Esophagus squamous epithelium (tissue), 4 donors: Measurements from ENCODE around the gene CALB2.

ENCODE experiments used
- CTCF ChIP-seq, 6 experiments: fragments of 450-650 bp in 4 of 6; fragments of 200-600 bp in 2 of 6; sonication (generic) in 2 of 6; IDR thresholded peaks; one replicate each; pipeline ENCODE4 v1.5.1; 2016 to 2019; ENCODE audit warnings: antibody characterized with exemption in 6 of 6, mild to moderate bottlenecking in 4 of 6, moderate library complexity in 4 of 6
- POLR2A ChIP-seq, 4 donors: fragments of 450-650 bp; IDR thresholded peaks; one replicate each; pipeline ENCODE4 v1.6.1; 2017; ENCODE audit warnings: antibody characterized with exemption in 4 of 4, mild to moderate bottlenecking in 4 of 4, moderate library complexity in 3 of 4

GRCh38 chr16:71365021-71365420, 6.5 kb downstream of the CALB2 start:
- TF ChIP-seq CTCF (IDR thresholded peaks at IDR 0.05) (no peak), POLR2A (IDR thresholded peaks at IDR 0.05) (no peak)
